Measurements from ENCODE around the gene TCN1.
"Not testable (repeated sequence)": the region's sequence is repeated elsewhere in the genome, so short reads cannot be mapped to it uniquely, and the experiment has no call there.

Gene TCN1

GRCh38 chr11:59866397-59866796, at the start of gene TCN1:
TCN1 (minus strand) TSS chr11:59866487; CDS start chr11:59866470, 17 bp downstream.
- DNase-seq = no peak

DNA sequence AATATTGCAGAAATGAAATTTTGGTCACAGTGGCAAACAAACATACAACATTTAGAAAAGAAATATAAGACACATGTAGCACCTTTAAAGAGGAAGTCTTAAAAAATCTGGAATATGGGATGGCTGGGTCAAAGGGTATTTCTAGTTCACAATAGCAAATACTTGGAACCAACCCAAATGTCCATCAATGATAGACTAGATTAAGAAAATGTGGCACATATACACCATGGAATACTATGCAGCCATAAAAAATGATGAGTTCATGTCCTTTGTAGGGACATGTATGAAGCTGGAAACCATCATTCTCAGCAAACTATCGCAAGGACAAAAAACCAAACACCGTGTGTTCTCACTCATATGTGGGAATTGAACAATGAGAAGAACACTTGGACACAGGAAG, 37.3 kb upstream of the TCN1 start:
- DNase-seq = not testable (repeated sequence)

DNA sequence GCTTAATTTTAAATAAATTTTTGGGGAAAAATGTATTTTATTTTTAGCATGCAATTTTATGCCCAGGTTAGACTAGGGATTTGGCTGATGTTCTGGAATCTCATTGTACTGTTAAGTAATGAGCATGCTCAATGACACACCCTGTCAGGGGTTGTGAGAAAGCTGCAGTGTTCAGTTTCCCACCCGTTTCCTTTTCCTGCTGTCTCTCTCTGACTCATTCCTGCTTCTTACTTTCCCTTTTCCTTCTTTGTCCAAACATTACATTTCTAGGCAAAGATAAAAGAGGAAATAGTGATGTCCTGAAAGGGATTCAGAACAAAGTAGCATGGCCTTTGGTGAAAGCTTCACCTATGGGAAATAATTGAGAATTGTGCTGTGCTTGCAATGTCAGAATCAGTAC, 35.0 kb upstream of the TCN1 start:
- DNase-seq = no peak

- DNase-seq = no peak
Observed at GRCh38 chr11:59900366-59901126, 34.3 kb upstream of the TCN1 start.

DNA sequence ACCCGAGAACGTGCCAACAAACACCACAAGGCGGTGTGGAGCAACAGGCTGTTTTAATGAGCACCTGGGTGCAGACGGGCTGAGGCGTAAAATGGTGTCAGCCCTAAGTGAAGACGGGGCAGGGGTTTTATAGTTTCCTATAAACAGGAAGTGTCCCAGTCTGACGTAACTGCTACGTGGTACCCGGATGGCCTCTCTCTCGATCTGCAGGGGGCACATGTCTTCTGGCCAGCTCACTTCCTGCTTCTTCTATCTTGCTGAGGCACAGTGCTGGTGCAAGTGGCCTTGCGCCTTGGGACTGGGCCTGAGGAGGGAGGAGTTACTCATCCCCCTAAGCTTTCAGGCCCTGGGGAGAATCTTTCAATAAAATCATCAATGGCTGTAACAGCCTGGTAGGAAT, 33.2 kb upstream of the TCN1 start:
- DNase-seq = no peak

DNA sequence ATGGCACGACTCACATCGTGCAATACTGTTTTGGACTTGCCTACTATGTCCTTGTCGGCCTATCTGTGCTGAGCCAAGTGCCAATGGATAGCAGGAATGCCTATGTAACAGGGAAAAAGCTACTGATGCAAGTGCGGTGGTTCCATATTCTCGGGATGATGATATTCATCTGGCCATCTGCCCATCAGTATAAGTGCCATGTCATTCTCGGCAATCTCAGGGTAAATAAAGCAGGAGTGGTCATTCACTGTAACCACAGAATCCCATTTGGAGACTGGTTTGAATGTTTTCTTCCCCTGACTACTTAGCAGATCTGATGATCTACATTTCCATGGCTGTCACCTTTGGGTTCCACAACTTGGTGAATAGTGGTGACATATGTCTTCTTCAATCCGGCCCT, 32.4 kb upstream of the TCN1 start:
- DNase-seq = no peak

DNA sequence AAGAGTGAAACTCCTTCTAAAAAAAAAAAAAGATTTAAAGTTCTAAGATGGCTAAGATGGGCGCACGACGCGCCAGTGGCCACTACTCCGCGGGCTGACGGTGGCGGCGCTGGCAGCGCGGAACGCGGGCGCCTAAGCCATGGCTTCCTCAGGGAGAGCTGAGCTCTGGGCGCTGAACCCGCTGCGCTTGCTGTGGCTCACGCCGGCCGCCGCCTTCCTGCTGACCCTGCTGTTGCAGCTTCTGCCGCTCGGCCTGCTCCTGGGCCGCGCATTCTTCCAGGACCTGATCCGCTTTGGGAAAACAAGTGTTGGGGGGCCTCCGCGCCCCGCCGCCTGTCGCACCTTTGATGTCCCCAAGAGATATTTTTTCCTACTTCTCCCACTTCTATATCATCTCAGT, 31.8 kb upstream of the TCN1 start:
- no peak for DNase-seq

DNA sequence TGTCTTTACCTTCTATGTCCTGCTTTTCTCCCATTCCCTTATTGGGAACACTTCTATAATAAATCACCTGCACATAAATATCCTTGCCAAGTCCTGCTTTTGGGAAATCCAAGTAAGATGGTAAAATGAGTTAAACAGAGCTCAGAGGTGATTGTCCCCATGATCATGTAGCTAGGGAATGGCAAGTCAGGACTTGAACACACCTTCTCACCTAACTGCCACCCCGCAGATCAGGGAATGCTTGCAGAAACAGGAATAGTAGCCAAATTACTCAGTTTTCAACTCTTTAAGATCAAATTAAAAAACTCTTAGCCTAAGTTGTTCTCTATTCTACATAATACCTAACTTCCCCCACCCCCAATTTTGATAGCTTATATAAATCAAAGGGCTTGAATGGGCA, 28.3 kb upstream of the TCN1 start:
- DNase-seq = no peak

DNA sequence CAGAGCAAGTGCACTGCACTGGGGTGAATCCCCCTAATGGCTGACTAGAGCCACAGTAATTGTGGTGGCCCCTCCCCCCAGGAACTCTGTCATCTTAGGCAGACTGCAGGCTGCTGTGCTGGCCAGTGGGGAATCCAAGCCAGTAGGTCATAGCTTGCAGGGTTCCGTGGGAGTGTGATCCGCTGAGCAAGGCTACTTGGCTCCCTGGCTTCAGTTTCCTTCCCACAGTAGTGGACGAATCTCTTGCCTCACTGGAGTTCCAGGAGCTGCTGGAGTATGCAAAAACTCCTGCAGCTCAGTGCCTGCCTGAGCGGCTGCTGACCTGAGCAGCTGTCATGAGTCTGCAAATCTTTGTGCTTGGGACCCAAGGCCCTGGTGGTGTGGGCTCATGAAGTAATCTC, 25.5 kb upstream of the TCN1 start:
- DNase-seq = no peak

GRCh38 chr11:59887156-59887555, 20.9 kb upstream of the TCN1 start:
- not testable (repeated sequence) for DNase-seq

DNA sequence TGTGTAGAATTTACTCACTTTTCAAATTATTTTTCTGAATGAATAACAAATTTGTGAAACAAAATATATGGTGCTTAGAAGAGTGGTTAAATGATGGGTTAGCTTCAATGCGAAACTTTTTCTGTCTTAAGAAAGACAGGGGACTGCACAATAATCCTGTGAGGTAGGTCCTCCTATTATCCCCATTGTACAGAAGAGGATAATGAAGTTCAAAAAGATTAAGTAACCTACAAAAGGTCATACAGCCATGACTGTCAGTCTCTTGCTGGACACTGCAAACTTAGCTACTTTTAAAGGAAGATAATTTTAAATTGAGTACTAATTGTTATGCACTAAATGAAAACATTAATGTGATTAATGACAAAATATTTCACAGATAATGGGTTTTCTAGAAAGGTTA, 17.3 kb upstream of the TCN1 start:
- DNase-seq = no peak

DNA sequence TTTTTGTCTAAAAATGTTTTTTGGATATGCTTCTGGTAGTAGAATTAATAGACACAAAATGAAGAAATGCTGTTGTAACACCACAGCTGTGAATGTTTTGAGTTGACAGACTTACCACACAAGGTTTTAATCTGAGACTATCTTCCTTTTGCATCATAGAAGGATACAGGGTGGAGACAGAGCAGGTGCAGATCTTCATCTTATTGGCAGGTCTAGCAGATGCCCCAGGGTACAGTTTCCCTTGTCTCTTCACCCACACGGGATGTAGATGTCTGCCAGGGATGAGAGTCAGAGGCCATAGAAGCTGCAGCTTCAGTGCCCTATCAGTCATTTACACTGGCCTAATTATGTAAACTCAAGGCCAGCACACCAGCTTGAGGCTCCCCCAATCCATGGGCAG, 13.3 kb upstream of the TCN1 start:
- no peak for DNase-seq

DNA sequence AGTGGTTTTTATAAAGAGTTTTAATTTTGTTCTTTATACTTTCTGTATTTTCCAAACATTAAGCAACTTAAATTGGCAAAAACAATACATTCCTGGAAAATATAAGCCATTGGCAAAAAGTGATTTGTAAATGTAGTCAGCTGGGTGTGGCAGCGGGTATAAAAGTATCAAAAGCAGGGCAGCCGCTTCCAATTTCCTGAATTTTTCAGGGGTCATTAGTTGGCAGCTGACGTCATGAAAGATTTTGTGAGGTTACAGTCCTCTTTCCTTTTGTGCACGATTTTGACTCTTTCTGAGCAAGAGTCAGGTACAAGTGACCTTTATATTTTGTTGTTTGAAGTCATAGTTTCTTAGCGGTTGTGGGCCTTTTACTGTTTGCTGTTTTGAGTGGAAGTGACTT, 12.3 kb upstream of the TCN1 start, which contains the start of gene OOSP3:
Gene OOSP3 (plus strand): TSS at position 208 of the 400 bp plus-strand sequence. CDS start 27 bp downstream, at position 235.
- DNase-seq = no peak

- no peak for DNase-seq
Observed at GRCh38 chr11:59877784-59878183, 11.5 kb upstream of the TCN1 start.

- no peak for DNase-seq
Observed at GRCh38 chr11:59877325-59877724, 11.0 kb upstream of the TCN1 start.

DNA sequence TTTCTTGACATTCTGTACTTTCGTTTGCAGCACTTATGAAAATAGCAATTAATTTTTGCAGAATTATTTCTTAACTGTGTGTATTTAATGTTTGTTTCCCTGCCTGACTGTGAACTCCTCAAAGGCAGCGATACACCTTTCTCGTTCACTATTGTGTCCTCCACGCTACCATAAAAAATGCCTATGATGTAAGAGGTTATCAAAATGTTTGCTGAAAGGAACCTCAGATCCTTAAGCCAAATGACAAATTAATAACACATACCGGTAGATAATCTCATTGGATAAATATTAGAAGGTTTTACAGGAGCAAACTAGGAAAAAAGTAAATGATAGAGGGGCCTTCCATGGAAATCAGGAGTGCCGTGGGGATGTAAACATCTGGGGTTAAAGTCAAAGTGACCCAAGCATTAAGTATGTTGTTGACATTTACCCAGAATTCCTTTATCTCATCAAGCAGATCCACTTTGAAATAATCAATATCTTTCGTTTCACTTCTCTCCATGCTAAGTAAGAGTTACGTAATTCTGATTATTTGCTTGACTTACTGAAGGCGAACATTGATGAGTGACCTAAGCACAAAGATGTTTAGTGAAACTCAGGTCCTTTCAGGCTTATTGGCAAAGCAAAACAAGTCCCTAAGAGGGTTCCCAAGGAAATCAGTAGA, 9.7 kb upstream of the TCN1 start:
- DNase-seq = no peak

- no peak for DNase-seq
Observed at GRCh38 chr11:59872076-59872475, 5.8 kb upstream of the TCN1 start.

GRCh38 chr11:59867946-59868345, 1.7 kb upstream of the TCN1 start:
- DNase-seq = no peak

DNA sequence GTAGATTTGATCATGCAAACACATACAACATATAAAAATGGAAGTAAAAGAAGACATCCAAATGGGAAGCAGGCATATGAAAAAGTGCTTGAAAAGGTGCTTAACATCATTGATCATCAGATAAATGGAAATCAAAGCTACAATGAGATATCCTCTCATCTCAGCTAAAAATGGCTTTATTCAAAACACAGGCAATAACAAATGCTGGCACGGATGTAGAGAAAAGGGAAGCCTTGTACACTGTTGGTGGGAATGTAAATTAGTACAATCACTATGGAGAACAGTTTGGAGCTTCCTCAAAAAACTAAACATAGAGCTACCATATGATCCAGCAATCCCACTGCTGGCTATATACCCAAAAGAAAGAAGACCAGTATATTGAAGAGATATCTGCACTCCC, 549 bp upstream of the TCN1 start:
- DNase-seq = no peak

DNA sequence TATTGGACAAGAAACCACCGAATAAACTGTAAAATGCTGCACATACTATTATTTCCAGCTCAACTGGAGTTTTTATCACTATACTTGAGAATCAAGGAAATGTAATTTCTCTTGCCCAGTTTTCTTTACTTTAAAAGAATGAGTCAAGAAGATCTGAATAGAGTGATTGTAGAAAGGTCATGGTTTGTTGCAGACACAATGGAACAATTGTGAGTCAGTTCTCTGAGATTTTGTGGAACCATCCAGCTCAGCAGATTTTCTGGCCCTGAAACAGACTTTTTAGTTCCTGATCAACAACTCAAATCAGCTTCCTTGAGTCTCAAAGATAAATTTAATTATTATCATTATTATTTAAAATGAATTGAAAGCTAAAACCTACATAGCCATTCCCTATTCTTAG, 1.3 kb downstream of the TCN1 start:
- no peak for DNase-seq

DNA sequence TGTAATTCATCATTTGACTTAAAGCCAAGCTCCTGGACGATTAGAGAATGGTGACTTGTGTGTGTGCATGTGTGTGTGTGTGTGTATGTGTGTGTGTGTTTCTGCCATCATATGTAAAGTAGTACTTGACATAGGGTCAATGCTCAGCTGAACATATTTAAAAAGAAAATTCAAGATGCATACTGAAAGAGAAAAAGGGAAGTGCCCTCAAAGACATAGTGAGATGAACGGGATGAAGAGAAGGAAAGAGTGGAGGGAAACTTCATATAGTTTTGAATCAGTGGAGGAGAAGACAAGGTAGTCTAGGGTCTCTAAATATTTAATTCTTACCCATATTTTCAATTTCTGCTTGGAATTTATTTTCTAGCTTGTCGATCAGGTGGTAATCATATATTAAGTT, 4.0 kb downstream of the TCN1 start:
- no peak for DNase-seq

GRCh38 chr11:59859673-59860072, 6.6 kb downstream of the TCN1 start:
- no peak for DNase-seq

DNA sequence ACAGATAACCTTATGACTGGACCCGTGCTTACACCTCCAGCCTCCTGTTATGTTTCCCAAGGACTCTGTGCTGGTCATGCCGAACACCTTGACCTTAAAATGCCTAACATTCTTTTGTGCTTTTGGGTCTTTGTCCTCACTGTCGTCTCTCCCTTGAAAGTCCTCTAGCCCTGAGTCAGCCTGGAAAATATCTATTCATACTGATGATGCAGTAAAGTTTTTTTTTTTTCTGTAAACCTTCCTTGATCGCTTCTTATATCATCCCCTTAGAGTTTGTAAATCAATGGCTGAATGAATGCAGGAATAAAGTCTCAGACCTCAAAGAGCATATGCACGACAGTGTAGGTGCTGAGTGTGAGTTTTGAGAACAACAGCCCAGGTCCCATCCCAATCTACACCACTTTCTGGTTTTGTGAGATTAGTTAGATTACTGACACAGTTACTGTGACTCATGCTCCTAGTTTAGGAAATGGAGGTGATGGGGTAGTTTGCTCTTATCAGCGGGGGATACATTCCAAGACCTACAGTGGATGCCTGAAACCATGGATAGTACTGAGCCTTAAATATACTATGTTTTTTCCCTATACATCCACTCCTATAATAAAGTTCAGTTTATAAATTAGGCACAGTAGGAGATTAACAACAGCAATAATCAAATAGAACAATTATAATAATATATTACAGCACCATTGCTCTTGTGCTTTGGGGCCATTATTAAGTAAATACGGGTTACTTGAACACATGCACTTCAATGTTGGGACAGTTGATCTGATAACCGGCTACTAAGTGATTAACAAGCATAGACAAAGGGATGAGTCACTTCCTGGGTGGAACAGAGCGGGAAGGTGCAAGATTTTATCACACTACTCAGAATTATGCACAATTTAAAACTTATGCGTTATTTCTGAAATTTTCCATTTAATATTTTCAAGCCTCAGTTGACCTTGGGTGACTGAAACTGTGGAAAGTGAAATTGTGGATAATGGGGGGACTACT, 8.6 kb downstream of the TCN1 start:
- DNase-seq = no peak
